SK-N-SH (cell line): Measurements from ENCODE around the gene ZBTB38. TPM values are rescaled to one million over a fixed set of nuclear protein-coding genes. Genes with fewer than 3 reads are reported as not detected.

Experiments
- CTCF ChIA-PET: fragments of 300-600, 350-600 bp; formaldehyde crosslinking; extraction: SDS; loops from one replicate; lab custom pipeline; 2021; lab: Yijun Ruan, JAX
- POLR2A ChIA-PET: fragments of 350-600 bp; sonication (Branson Sonifier 250); formaldehyde crosslinking; extraction: SDS; loops from one replicate; lab custom pipeline; 2020; ENCODE audit warnings: antibody characterized with exemption, inconsistent platforms; lab: Yijun Ruan, JAX
- DNase-seq: peaks from one replicate; pipeline ENCODE4 v3.0.0; 2012
- H2AFZ ChIP-seq: fragments of 200-600 bp; sonication (generic); 2 replicates; pipeline ENCODE4 v1.8.1; 2016; ENCODE audit warnings: antibody characterized with exemption, mild to moderate bottlenecking, low read depth
- H3F3A ChIP-seq: fragments of 200-600 bp; sonication (generic); replicated peaks from 2 replicates; pipeline ENCODE3; 2016; ENCODE audit warnings: antibody characterized with exemption, mild to moderate bottlenecking; ENCODE audit not compliant: insufficient read depth
- H3K27ac ChIP-seq, 2 experiments: fragments of 200-500 bp in 1 of 2; fragments of 200-600 bp in 1 of 2; sonication (Bioruptor generic) in 1 of 2; sonication (generic), shearing (Covaris generic) in 1 of 2; 2 replicates each; pipeline versions ENCODE4 v1.5.1 to v1.6.1; 2014 to 2016; ENCODE audit warnings: low read depth in 2 of 2, inconsistent platforms in 1 of 2, low read length in 1 of 2, mild to moderate bottlenecking in 1 of 2, mixed read lengths in 1 of 2
- H3K27me3 ChIP-seq: fragments of 200-600 bp; sonication (generic), shearing (Covaris generic); 2 replicates; pipeline ENCODE4 v1.6.1; 2016; ENCODE audit warnings: mixed run types; ENCODE audit not compliant: insufficient read depth
- H3K36me3 ChIP-seq, 2 experiments: fragments of 200-500 bp in 1 of 2; fragments of 200-600 bp in 1 of 2; sonication (Bioruptor generic) in 1 of 2; sonication (generic) in 1 of 2; replicated peaks in 1 of 2; 2 replicates each; pipeline versions ENCODE3 to v1.5.1; 2014 to 2016; ENCODE audit warnings: low read length in 1 of 2, mild to moderate bottlenecking in 1 of 2; ENCODE audit not compliant: insufficient read depth in 2 of 2, control insufficient read depth in 1 of 2
- H3K4me1 ChIP-seq, 2 experiments: fragments of 200-500 bp in 1 of 2; fragments of 200-600 bp in 1 of 2; sonication (Bioruptor generic) in 1 of 2; sonication (generic), shearing (Covaris generic) in 1 of 2; 2 replicates each; pipeline versions ENCODE4 v1.5.1 to v1.6.1; 2014 to 2016; ENCODE audit warnings: low read depth in 1 of 2, low read length in 1 of 2, mixed run types in 1 of 2; ENCODE audit not compliant: insufficient read depth in 2 of 2, control insufficient read depth in 1 of 2
- H3K4me2 ChIP-seq: fragments of 200-600 bp; sonication (generic), shearing (Covaris generic); 2 replicates; pipeline ENCODE4 v1.6.1; 2017; ENCODE audit warnings: mixed run types
- H3K4me3 ChIP-seq, 2 experiments: fragments of 200-500 bp in 1 of 2; fragments of 200-600 bp in 1 of 2; sonication (Bioruptor generic) in 1 of 2; sonication (generic), shearing (Covaris generic) in 1 of 2; 2 replicates each; pipeline versions ENCODE4 v1.5.1 to v1.8.1; 2014 to 2016; ENCODE audit warnings: low read depth in 2 of 2, inconsistent platforms in 1 of 2, low read length in 1 of 2, mild to moderate bottlenecking in 1 of 2, mixed read lengths in 1 of 2, moderate library complexity in 1 of 2
- H3K79me2 ChIP-seq: fragments of 200-600 bp; sonication (generic); 2 replicates; pipeline ENCODE4 v1.8.1; 2017; ENCODE audit warnings: mild to moderate bottlenecking; ENCODE audit not compliant: insufficient read depth
- H3K9ac ChIP-seq: fragments of 200-600 bp; sonication (generic); 2 replicates; pipeline ENCODE4 v1.6.1; 2017; ENCODE audit warnings: mixed run types
- H3K9me2 ChIP-seq: fragments of 200-600 bp; sonication (generic); 2 replicates; pipeline ENCODE4 v1.6.1; 2017; ENCODE audit warnings: mixed run types
- H3K9me3 ChIP-seq: fragments of 200-600 bp; sonication (generic); 2 replicates; pipeline ENCODE4 v1.6.1; 2017; ENCODE audit warnings: mixed run types, mild to moderate bottlenecking, moderate library complexity
- H4K20me1 ChIP-seq: fragments of 200-600 bp; sonication (generic); 2 replicates; pipeline ENCODE4 v1.6.1; 2017; ENCODE audit warnings: mild to moderate bottlenecking, mixed run types; ENCODE audit not compliant: insufficient read depth
- CHD2 ChIP-seq: fragments of 150-350 bp; IDR thresholded peaks from 2 replicates; pipeline ENCODE4 v1.6.1; 2018; ENCODE audit warnings: low read length; ENCODE audit not compliant: partially characterized antibody
- CTCF ChIP-seq: fragments of 200-600 bp; sonication (generic); IDR thresholded peaks from 2 replicates; pipeline ENCODE4 v1.6.1; 2017; ENCODE audit warnings: antibody characterized with exemption, mild to moderate bottlenecking, moderate library complexity
- ELF1 ChIP-seq: IDR thresholded peaks from 2 replicates; pipeline ENCODE4 v1.4.0; 2012
- EP300 ChIP-seq, 2 experiments: IDR thresholded peaks; 2 replicates each; pipeline versions ENCODE4 v1.4.0 to v1.6.1; 2012; ENCODE audit warnings: borderline replicate concordance in 1 of 2, low read depth in 1 of 2, low read length in 1 of 2
- EZH2phosphoT487 ChIP-seq: fragments of 200-600 bp; sonication (generic); IDR thresholded peaks from 2 replicates; pipeline ENCODE4 v1.6.1; 2017; ENCODE audit warnings: low read depth, mixed run types, mild to moderate bottlenecking, antibody characterized with exemption, moderate library complexity, borderline replicate concordance
- FOSL2 ChIP-seq: IDR thresholded peaks from 2 replicates; pipeline ENCODE4 v1.4.0; 2012; ENCODE audit warnings: low read depth, mild to moderate bottlenecking, moderate library complexity, borderline replicate concordance
- FOXJ3 ChIP-seq: sonication (generic); formaldehyde crosslinking; IDR thresholded peaks from 2 replicates; pipeline ENCODE4 v1.5.1; 2020; ENCODE audit warnings: mild to moderate bottlenecking, missing genetic modification reagents
- FOXM1 ChIP-seq: IDR thresholded peaks from 2 replicates; pipeline ENCODE4 v1.4.0; 2012; ENCODE audit warnings: low read depth, mild to moderate bottlenecking
- GATA2 ChIP-seq: sonication (generic); formaldehyde crosslinking; IDR thresholded peaks from 2 replicates; pipeline ENCODE4 v1.5.0; 2020; ENCODE audit warnings: mild to moderate bottlenecking, missing genetic modification reagents
- IRF3 ChIP-seq: fragments of 150-350 bp; IDR thresholded peaks from 2 replicates; pipeline ENCODE4 v1.6.1; 2016; ENCODE audit warnings: mild to moderate bottlenecking, low read depth, low read length
- JUND ChIP-seq: IDR thresholded peaks from 2 replicates; pipeline ENCODE4 v1.4.0; 2012
- MAX ChIP-seq: IDR thresholded peaks from 2 replicates; pipeline ENCODE4 v1.4.0; 2012; ENCODE audit warnings: low read depth
- MEF2A ChIP-seq: IDR thresholded peaks from 2 replicates; pipeline ENCODE4 v1.4.0; 2012; ENCODE audit warnings: low read depth, borderline replicate concordance
- MXI1 ChIP-seq: IDR thresholded peaks from 2 replicates; pipeline ENCODE4 v1.6.1; 2012; ENCODE audit warnings: mild to moderate bottlenecking, low read depth, low read length, improper control_type of control experiment
- POLR2AphosphoS5 ChIP-seq: IDR thresholded peaks from 2 replicates; pipeline ENCODE4 v1.6.1; 2012; ENCODE audit warnings: low read depth, low read length
- RCOR1 ChIP-seq: fragments of 150-350 bp; IDR thresholded peaks from 2 replicates; pipeline ENCODE4 v1.6.1; 2017; ENCODE audit warnings: antibody characterized with exemption, low read length
- REST ChIP-seq: IDR thresholded peaks from 2 replicates; pipeline ENCODE4 v1.6.1; 2012; ENCODE audit warnings: mild to moderate bottlenecking, low read depth, low read length, moderate library complexity
- RFX5 ChIP-seq: IDR thresholded peaks from 2 replicates; pipeline ENCODE4 v1.6.1; 2012; ENCODE audit warnings: mild to moderate bottlenecking, improper control_type of control experiment, low read length
- SMC3 ChIP-seq: IDR thresholded peaks from 2 replicates; pipeline ENCODE4 v1.6.1; 2012; ENCODE audit warnings: low read depth, low read length, improper control_type of control experiment
- TCF12 ChIP-seq: IDR thresholded peaks from 2 replicates; pipeline ENCODE4 v1.4.0; 2012
- TEAD4 ChIP-seq: IDR thresholded peaks from 2 replicates; pipeline ENCODE4 v1.4.0; 2012; ENCODE audit warnings: mild to moderate bottlenecking, borderline replicate concordance; ENCODE audit not compliant: insufficient read depth
- USF1 ChIP-seq: IDR thresholded peaks from 2 replicates; pipeline ENCODE4 v1.4.0; 2012; ENCODE audit warnings: low read depth, borderline replicate concordance
- USF2 ChIP-seq: fragments of 150-350 bp; IDR thresholded peaks from 2 replicates; pipeline ENCODE4 v1.6.1; 2017; ENCODE audit warnings: antibody characterized with exemption, low read length, low read depth, borderline replicate concordance
- YY1 ChIP-seq: IDR thresholded peaks from 2 replicates; pipeline ENCODE4 v1.4.0; 2012; ENCODE audit warnings: low read depth, mild to moderate bottlenecking
- WGBS: methylation state at CpG from one replicate; pipeline ENCODE4 v1.1.6; 2017; ENCODE audit warnings: low lambda C conversion rate; 5-methylcytosine and 5-hydroxymethylcytosine counted together
- polyA plus RNA-seq, 3 experiments: library from polyadenylated mRNA; depleted of rRNA; stranded (reverse); fragments of >200 nt; gene quantifications; 2 replicates each; pipeline ENCODE4 v1.2.3, GENCODE V29; 2012

Gene ZBTB38
- polyA plus RNA-seq, 1 of the 3 experiments (the other 2 are of a cell fraction): 10.1 TPM

- peak overlapping the region; percentile 94 for H2AFZ ChIP-seq
- peaks cover 29% of the 10 kb centered on the region for H3F3A ChIP-seq
- no peaks in the 10 kb centered on the region; the same call in 1 of the 2 replicates for H3K9me3 ChIP-seq
- H3K79me2 ChIP-seq: no peaks in the 10 kb centered on the region
- H3K4me2 ChIP-seq: peak overlapping the region; percentile 36
- DNase-seq: peak; percentile 70
- peak overlapping the region in 1 of 2 experiments; percentile 36; a peak in 1 of 4 replicates for H3K4me3 ChIP-seq
- peak overlapping the region; percentile 53 to 61; a peak in 3 of 4 replicates for H3K27ac ChIP-seq
- peaks cover 2 to 17% of the 10 kb centered on the region in 2 experiments; a peak in 2 of 4 replicates for H3K4me1 ChIP-seq
- POLR2A ChIA-PET: interaction anchor here (0.6 to 0.9 kb wide), 2 partner anchors 9 to 49 kb away, joined by 3 read pairs; no protein-coding TSS in a partner anchor
- 24% methylated on average over 6 of the region's 6 CpGs for WGBS
- peak overlapping the region; percentile 44; the same call in 1 of the 2 replicates for H3K9ac ChIP-seq
- H3K27me3 ChIP-seq: no peaks in the 10 kb centered on the region
- H3K36me3 ChIP-seq: no peaks in the 10 kb centered on the region
- CTCF ChIA-PET: interaction anchor here (0.5 to 5.5 kb wide), 56 partner anchors 9 to 869 kb away, joined by 3 to 123 read pairs (median 5); partner anchors contain the start of gene RASA2
- no peaks in the 10 kb centered on the region for H4K20me1 ChIP-seq
- no peaks in the 10 kb centered on the region for H3K9me2 ChIP-seq
- TF ChIP-seq MEF2A (peak; percentile 88), JUND (peak; percentile 43), SMC3 (peak; percentile 87), EP300 (IDR thresholded peaks at IDR 0.05; ENCODE audit: borderline replicate concordance in 1 of 2, low read depth in 1 of 2, low read length in 1 of 2) (peak in 1 of 2 experiments; percentile 63; a peak in 2 of 4 replicates), GATA2 (no peak), CHD2 (no peak), CTCF (peak; percentile 86), FOXM1 (0 out of 2 replicates have a peak, but pooled peaks have one; percentile 25), TCF12 (peak; percentile 71), USF2 (no peak), RCOR1 (0 out of 2 replicates have a peak, but pooled peaks have one; percentile 16), FOXJ3 (CRISPR knock-in tag) (no peak), YY1 (peak; percentile 53; the same call in 1 of the 2 replicates), EZH2phosphoT487 (no peak), RFX5 (no peak), MXI1 (no peak), IRF3 (no peak), FOSL2 (peak; percentile 43), MAX (peak; percentile 53; the same call in 1 of the 2 replicates), USF1 (no peak), REST (no peak), TEAD4 (peak; percentile 66; the same call in 1 of the 2 replicates), POLR2AphosphoS5 (no peak), ELF1 (no peak)
Measured at GRCh38 chr3:141360888-141361598, 7.3 kb upstream of the ZBTB38 start.
